Hepatocyte (in vitro differentiated cells): ENCODE data around the gene NOL9.

Experiments used
- CTCF ChIP-seq: fragments of 200-600 bp; sonication (generic); IDR thresholded peaks from 2 replicates; pipeline ENCODE4 v1.5.1; 2016; ENCODE audit warnings: antibody characterized with exemption, mild to moderate bottlenecking; ENCODE audit not compliant: poor library complexity
- EZH2 ChIP-seq: fragments of 200-600 bp; sonication (generic); IDR thresholded peaks from 2 replicates; pipeline ENCODE4 v1.6.1; 2016; ENCODE audit warnings: antibody characterized with exemption, mild to moderate bottlenecking, borderline replicate concordance
- EZH2phosphoT487 ChIP-seq: fragments of 200-600 bp; sonication (generic); IDR thresholded peaks from one replicate; pipeline ENCODE4 v1.6.1; 2018; ENCODE audit warnings: antibody characterized with exemption, mild to moderate bottlenecking, low read depth, moderate library complexity; ENCODE audit not compliant: unreplicated experiment, severe bottlenecking

GRCh38 chr1:6521536-6521935 lies 32.8 kb downstream of the NOL9 start:
- TF ChIP-seq CTCF, result no peak
- TF ChIP-seq EZH2phosphoT487, result no peak
- TF ChIP-seq EZH2, result no peak
